Common myeloid progenitor, CD34-positive (primary cell): ENCODE results near the gene ZFPL1.

ENCODE experiments used
- CTCF ChIA-PET: fragments of 350-600 bp; sonication (Branson Sonifier 250); formaldehyde crosslinking; loops from one replicate; lab custom pipeline; 2021; ENCODE audit warnings: antibody characterized with exemption; lab: Charles Lee
- POLR2A ChIA-PET: fragments of 350-600 bp; sonication (Branson Sonifier 250); formaldehyde crosslinking; loops from one replicate; lab custom pipeline; 2021; ENCODE audit warnings: antibody characterized with exemption; lab: Charles Lee
- DNase-seq, 3 donors: peaks; one replicate each; pipeline versions ENCODE4 v3.0.0 to v3.0.0-alpha.2; 2013
- H3K27ac ChIP-seq, 2 experiments: 1 replicate in 1 of 2; 2 replicates in 1 of 2; pipeline ENCODE4 v1.7.0; 2013; ENCODE audit warnings: inconsistent platforms in 2 of 2, low read length in 2 of 2, mild to moderate bottlenecking in 2 of 2, low read depth in 1 of 2, moderate library complexity in 1 of 2; ENCODE audit not compliant: severe bottlenecking in 2 of 2, insufficient read depth in 1 of 2, poor library complexity in 1 of 2
- H3K27me3 ChIP-seq, 5 experiments: replicated peaks in 2 of 5; 1 replicate in 3 of 5; 2 replicates in 2 of 5; pipeline versions ENCODE4 v1.6.1 to v1.7.0; 2013; ENCODE audit warnings: low read length in 4 of 5, mild to moderate bottlenecking in 2 of 5, moderate library complexity in 2 of 5, inconsistent platforms in 1 of 5; ENCODE audit not compliant: insufficient read depth in 5 of 5, control insufficient read depth in 4 of 5
- H3K36me3 ChIP-seq, 4 experiments: 1 replicate in 2 of 4; 2 replicates in 2 of 4; pipeline versions ENCODE4 v1.6.1 to v1.7.0; 2013; ENCODE audit warnings: low read length in 3 of 4, control low read depth in 1 of 4, mild to moderate bottlenecking in 1 of 4; ENCODE audit not compliant: control insufficient read depth in 4 of 4, insufficient read depth in 4 of 4
- H3K4me1 ChIP-seq, 4 experiments: 1 replicate in 3 of 4; 2 replicates in 1 of 4; pipeline versions ENCODE4 v1.6.1 to v1.7.1; 2013; ENCODE audit warnings: low read length in 3 of 4, mild to moderate bottlenecking in 3 of 4, control low read depth in 1 of 4, inconsistent platforms in 1 of 4, moderate library complexity in 1 of 4; ENCODE audit not compliant: control insufficient read depth in 4 of 4, insufficient read depth in 4 of 4; ENCODE audit errors: control extremely low read depth in 1 of 4
- H3K4me3 ChIP-seq, 7 experiments: 1 replicate in 4 of 7; 2 replicates in 3 of 7; pipeline versions ENCODE4 v1.5.1 to v1.7.0; 2013; ENCODE audit warnings: mild to moderate bottlenecking in 7 of 7, low read length in 6 of 7, moderate library complexity in 6 of 7, inconsistent platforms in 2 of 7, low read depth in 2 of 7, control low read depth in 1 of 7; ENCODE audit not compliant: insufficient read depth in 4 of 7, control insufficient read depth in 1 of 7; ENCODE audit errors: extremely low read depth in 1 of 7
- H3K9me3 ChIP-seq, 5 experiments: 1 replicate in 4 of 5; 2 replicates in 1 of 5; pipeline versions ENCODE4 v1.6.1 to v1.7.1; 2013; ENCODE audit warnings: low read length in 4 of 5, mild to moderate bottlenecking in 2 of 5, inconsistent platforms in 1 of 5, low read depth in 1 of 5, moderate library complexity in 1 of 5; ENCODE audit not compliant: control insufficient read depth in 4 of 5, insufficient read depth in 2 of 5; ENCODE audit errors: control extremely low read depth in 1 of 5
- WGBS: methylation state at CpG from one replicate; pipeline ENCODE4 v1.1.5; 2013; ENCODE audit not compliant: insufficient coverage; 5-methylcytosine and 5-hydroxymethylcytosine counted together

ZFPL1 gene

GRCh38 chr11:65086809-65087208 lies 2.8 kb downstream of the ZFPL1 start:
- peaks cover 10 to 30% (median 24%) of the 10 kb centered on the region in 4 experiments for H3K4me1 ChIP-seq
- no peaks in the 10 kb centered on the region for H3K27me3 ChIP-seq
- peaks cover 4 to 50% (median 36%) of the 10 kb centered on the region in 4 experiments for H3K36me3 ChIP-seq
- ChIA-PET CTCF (interaction anchor here (1.4 kb wide), 1 partner anchor 18 kb away, joined by 5 read pairs; no protein-coding TSS in a partner anchor), POLR2A (interaction anchor here (1.4 kb wide), 1 partner anchor 9 kb away, joined by 5 read pairs; the partner anchor contains the start of gene VPS51)
- H3K4me3 ChIP-seq = no peak overlapping the region
- H3K27ac ChIP-seq = peak overlapping the region in 1 of 2 experiments; percentile 6
- DNase-seq = no peak
- 100% methylated on average over 5 of the region's 9 CpGs for WGBS
- no peaks in the 10 kb centered on the region for H3K9me3 ChIP-seq

- Histone ChIP-seq H3K4me1 (peaks cover 10 to 26% (median 23%) of the 10 kb centered on the region in 4 experiments), H3K27me3 (no peaks in the 10 kb centered on the region), H3K36me3 (peaks cover 4 to 50% (median 35%) of the 10 kb centered on the region in 4 experiments), H3K4me3 (no peak overlapping the region), H3K27ac (no peak overlapping the region), H3K9me3 (no peaks in the 10 kb centered on the region)
- POLR2A ChIA-PET = interaction anchor here (1.4 kb wide), 1 partner anchor 8 kb away, joined by 5 read pairs; the partner anchor contains the start of gene VPS51
- CTCF ChIA-PET = no interaction called here
- no peak for DNase-seq
- 97% methylated on average over 10 of the region's 11 CpGs for WGBS
These were observed 3.2 kb downstream of the ZFPL1 start for GRCh38 chr11:65087216-65087615.

- Histone ChIP-seq H3K36me3 (peaks cover 4 to 47% (median 35%) of the 10 kb centered on the region in 4 experiments), H3K4me3 (no peak overlapping the region), H3K4me1 (peaks cover 7 to 22% (median 21%) of the 10 kb centered on the region in 4 experiments), H3K27ac (no peak overlapping the region), H3K9me3 (no peaks in the 10 kb centered on the region), H3K27me3 (no peaks in the 10 kb centered on the region)
- 96% methylated on average over 14 of the region's 15 CpGs for WGBS
- ChIA-PET CTCF (no interaction called here), POLR2A (no interaction called here)
- DNase-seq = no peak
These were observed 3.8 kb downstream of the ZFPL1 start for GRCh38 chr11:65087827-65088226.

DNA sequence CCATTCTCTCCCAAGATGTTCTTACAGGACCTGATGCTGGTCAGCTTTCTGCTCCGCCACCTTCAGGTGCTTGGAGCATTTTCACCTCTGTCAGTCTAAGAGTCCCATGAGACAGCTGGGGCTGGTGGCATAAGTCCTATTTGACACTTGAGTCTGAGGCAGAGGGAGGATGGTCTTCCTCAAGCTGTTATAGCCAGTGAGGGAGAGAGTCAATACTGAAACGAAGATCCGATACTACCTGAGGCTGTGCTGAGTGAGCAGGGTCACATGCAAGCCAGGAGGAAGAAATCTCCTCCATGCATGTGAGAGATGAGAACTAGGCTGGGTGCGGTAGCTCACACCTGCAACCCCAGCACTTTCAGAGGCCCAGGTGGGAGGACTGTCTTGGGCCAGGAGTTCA lies 5.6 kb downstream of the ZFPL1 start:
- Histone ChIP-seq H3K9me3 (no peaks in the 10 kb centered on the region), H3K27ac (no peak overlapping the region), H3K36me3 (peaks cover 4 to 47% (median 35%) of the 10 kb centered on the region in 4 experiments), H3K4me3 (no peak overlapping the region), H3K27me3 (no peaks in the 10 kb centered on the region), H3K4me1 (peaks cover 0 to 9% (median 8%) of the 10 kb centered on the region in 4 experiments)
- CTCF ChIA-PET = interaction anchor here (1.0 to 1.1 kb wide), 2 partner anchors 9 to 12 kb away, joined by 3 read pairs; no protein-coding TSS in a partner anchor
- WGBS = 100% methylated on average over 2 of the region's 4 CpGs
- DNase-seq = no peak
- POLR2A ChIA-PET = no interaction called here

DNA sequence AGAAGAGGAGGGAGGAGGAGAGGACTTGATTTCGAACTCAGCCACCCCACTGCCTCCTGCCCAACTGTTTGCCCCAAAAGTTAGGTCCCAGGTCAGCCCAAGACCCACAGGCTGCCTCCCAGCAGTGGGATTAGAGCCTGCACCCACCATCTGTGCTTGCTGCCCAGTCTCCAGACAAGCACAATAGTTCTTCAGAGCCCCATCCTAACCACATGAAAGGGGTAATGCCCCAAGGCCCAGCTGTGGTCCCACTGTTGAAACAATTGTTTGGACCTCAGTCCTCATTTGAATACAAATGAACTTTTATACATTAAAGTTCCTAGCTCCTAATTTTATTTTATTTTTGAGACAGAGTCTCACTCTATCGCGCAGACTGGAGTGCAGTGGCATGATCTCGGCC lies 6.6 kb downstream of the ZFPL1 start:
- no peaks in the 10 kb centered on the region for H3K9me3 ChIP-seq
- CTCF ChIA-PET = interaction anchor here (1.0 kb wide), 2 partner anchors 11 to 15 kb away, joined by 3 read pairs; no protein-coding TSS in a partner anchor
- DNase-seq = no peak
- POLR2A ChIA-PET = no interaction called here
- H3K4me3 ChIP-seq = no peak overlapping the region
- H3K36me3 ChIP-seq = peaks cover 1 to 41% (median 32%) of the 10 kb centered on the region in 4 experiments
- 94% methylated on average over 3 of the region's 4 CpGs for WGBS
- peaks cover 0 to 2% (median under 1%) of the 10 kb centered on the region in 4 experiments for H3K4me1 ChIP-seq
- no peak overlapping the region for H3K27ac ChIP-seq
- no peaks in the 10 kb centered on the region for H3K27me3 ChIP-seq

DNA sequence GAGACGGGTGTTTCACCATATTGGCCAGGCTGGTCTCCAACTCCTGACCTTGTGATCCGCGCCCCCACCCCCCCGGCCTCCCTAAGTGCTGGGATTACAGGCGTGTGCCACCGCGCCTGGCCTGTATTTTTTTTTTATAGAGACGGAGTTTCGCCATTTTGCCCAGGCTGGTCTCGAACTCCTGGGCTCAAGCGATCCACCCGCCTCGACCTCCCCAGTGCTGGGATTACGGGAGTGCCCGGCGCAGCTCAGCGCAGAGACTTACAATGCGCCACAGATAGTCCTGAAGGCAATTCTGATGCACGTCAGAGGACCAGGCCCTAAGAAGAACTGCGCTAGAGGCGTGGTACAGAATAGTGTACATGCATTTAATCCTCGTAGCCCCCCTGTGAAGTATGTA lies 11.4 kb downstream of the ZFPL1 start:
- POLR2A ChIA-PET = interaction anchor here (1.4 to 2.0 kb wide), 3 partner anchors 9 to 86 kb away, joined by 5 read pairs; partner anchors contain the start of gene TM7SF2
- CTCF ChIA-PET = interaction anchor here (0.6 to 4.9 kb wide), 4 partner anchors 10 to 789 kb away, joined by 3 to 56 read pairs (median 4); partner anchors contain the start of genes CDCA5, TM7SF2 and ZFPL1
- peaks cover 0 to 13% (median 9%) of the 10 kb centered on the region in 4 experiments for H3K36me3 ChIP-seq
- peak overlapping the region; percentile 68 to 86 for H3K27ac ChIP-seq
- no peak for DNase-seq
- WGBS = 85% methylated on average over 21 of the region's 22 CpGs
- H3K4me1 ChIP-seq = peaks cover 4 to 15% (median 9%) of the 10 kb centered on the region in 4 experiments
- H3K27me3 ChIP-seq = no peaks in the 10 kb centered on the region
- peak overlapping the region in 4 of 7 experiments; percentile 77 to 91 (median 82) for H3K4me3 ChIP-seq
- no peaks in the 10 kb centered on the region for H3K9me3 ChIP-seq
